CD14-positive monocyte (primary cell): Measurements from ENCODE around the gene INO80C. TPM values are rescaled to one million over a fixed set of nuclear protein-coding genes. Genes with fewer than 3 reads are reported as not detected.

Source experiments
- DNase-seq, 3 donors: peaks; one replicate each; pipeline ENCODE4 v3.0.0-alpha.2; 2011 to 2022
- H2AFZ ChIP-seq: 2 replicates; pipeline ENCODE4 v1.6.0; 2012; ENCODE audit warnings: mild to moderate bottlenecking, low read depth, low read length, inconsistent platforms; ENCODE audit not compliant: insufficient read depth, poor library complexity, severe bottlenecking
- H3K27ac ChIP-seq, 2 donors: 1 replicate in 1 of 2; 2 replicates in 1 of 2; pipeline ENCODE4 v1.5.1; 2012 to 2013; ENCODE audit warnings: low read length in 2 of 2, control low read depth in 1 of 2, inconsistent platforms in 1 of 2, low read depth in 1 of 2, mild to moderate bottlenecking in 1 of 2
- H3K27me3 ChIP-seq, 2 donors: one replicate each; pipeline versions ENCODE4 v1.6.0 to v1.6.1; 2011 to 2013; ENCODE audit warnings: low read length in 2 of 2; ENCODE audit not compliant: control insufficient read depth in 2 of 2, insufficient read depth in 2 of 2
- H3K36me3 ChIP-seq, 2 donors: replicated peaks in 1 of 2; 1 replicate in 1 of 2; 2 replicates in 1 of 2; pipeline versions ENCODE4 v1.5.1 to v1.6.1; 2012 to 2013; ENCODE audit warnings: low read length in 2 of 2, control low read depth in 1 of 2, inconsistent platforms in 1 of 2, mild to moderate bottlenecking in 1 of 2; ENCODE audit not compliant: insufficient read depth in 2 of 2, control insufficient read depth in 1 of 2
- H3K4me1 ChIP-seq, 2 donors: 1 replicate in 1 of 2; 2 replicates in 1 of 2; pipeline versions ENCODE4 v1.5.1 to v1.6.1; 2012 to 2013; ENCODE audit warnings: low read length in 2 of 2, control low read depth in 1 of 2, inconsistent platforms in 1 of 2, mild to moderate bottlenecking in 1 of 2, moderate library complexity in 1 of 2; ENCODE audit not compliant: insufficient read depth in 2 of 2, control insufficient read depth in 1 of 2
- H3K4me2 ChIP-seq: replicated peaks from 2 replicates; pipeline ENCODE3; 2012; ENCODE audit warnings: low read length, moderate library complexity, mild to moderate bottlenecking; ENCODE audit not compliant: poor library complexity, severe bottlenecking; ENCODE audit errors: extremely low read depth
- H3K4me3 ChIP-seq, 3 experiments: fragments of 200-600 bp in 1 of 3; sonication (generic) in 1 of 3; replicated peaks in 1 of 3; 1 replicate in 2 of 3; 2 replicates in 1 of 3; pipeline ENCODE4 v1.5.1; 2011 to 2013; ENCODE audit warnings: low read length in 3 of 3, mild to moderate bottlenecking in 3 of 3, control low read depth in 2 of 3, low read depth in 2 of 3, inconsistent platforms in 1 of 3, moderate library complexity in 1 of 3
- H3K79me2 ChIP-seq: 2 replicates; pipeline ENCODE4 v1.6.0; 2012; ENCODE audit warnings: mild to moderate bottlenecking, control low read depth, inconsistent platforms, low read length, moderate library complexity; ENCODE audit not compliant: insufficient read depth
- H3K9ac ChIP-seq: 2 replicates; pipeline ENCODE4 v1.6.0; 2017; ENCODE audit warnings: low read length, mild to moderate bottlenecking; ENCODE audit not compliant: insufficient read depth, poor library complexity, severe bottlenecking
- H3K9me3 ChIP-seq, 2 donors: replicated peaks in 1 of 2; 1 replicate in 1 of 2; 2 replicates in 1 of 2; pipeline versions ENCODE4 v1.5.1 to v1.6.1; 2012 to 2013; ENCODE audit warnings: low read length in 2 of 2, control low read depth in 1 of 2; ENCODE audit not compliant: control insufficient read depth in 1 of 2, insufficient read depth in 1 of 2
- H4K20me1 ChIP-seq: 2 replicates; pipeline ENCODE4 v1.6.0; 2012; ENCODE audit warnings: mild to moderate bottlenecking, low read length, control low read depth, moderate library complexity; ENCODE audit not compliant: insufficient read depth
- H3K27ac Mint-ChIP-seq, 7 donors: one replicate each; pipeline ENCODE4 v1.8.0; 2020; ENCODE audit warnings: mild to moderate bottlenecking in 7 of 7, mixed read lengths in 7 of 7, moderate library complexity in 6 of 7, inconsistent platforms in 2 of 7
- H3K27me3 Mint-ChIP-seq, 3 donors: one replicate each; pipeline ENCODE4 v1.8.0; 2021 to 2022; ENCODE audit warnings: low read depth in 3 of 3, mild to moderate bottlenecking in 3 of 3, mixed read lengths in 3 of 3, moderate library complexity in 3 of 3, inconsistent platforms in 1 of 3
- H3K36me3 Mint-ChIP-seq, 2 donors: one replicate each; pipeline ENCODE4 v1.8.0; 2020; ENCODE audit warnings: mixed read lengths in 2 of 2, inconsistent platforms in 1 of 2, mild to moderate bottlenecking in 1 of 2
- H3K4me1 Mint-ChIP-seq: one replicate; pipeline ENCODE4 v1.8.0; 2020; ENCODE audit warnings: mild to moderate bottlenecking, mixed read lengths
- H3K4me3 Mint-ChIP-seq, 2 donors: one replicate each; pipeline ENCODE4 v1.8.0; 2020; ENCODE audit warnings: mild to moderate bottlenecking in 2 of 2, mixed read lengths in 2 of 2, moderate library complexity in 1 of 2
- H3K9me3 Mint-ChIP-seq, 7 donors: one replicate each; pipeline ENCODE4 v1.8.0; 2020 to 2022; ENCODE audit warnings: mixed read lengths in 7 of 7, mild to moderate bottlenecking in 6 of 7, moderate library complexity in 6 of 7, inconsistent platforms in 2 of 7
- whole genome bisulfite sequencing: methylation state at CpG from one replicate; pipeline ENCODE4 v1.1.5; 2013; ENCODE audit warnings: missing lambda C conversion rate; ENCODE audit not compliant: insufficient coverage; 5-methylcytosine and 5-hydroxymethylcytosine counted together
- intact Hi-C, 2 donors: fragments of 100-400 bp; cut with micrococcal nuclease; formaldehyde crosslinking; loops; one replicate each; pipeline versions ENCODE4 v1.15.0 to v1.15.1; 2023
- polyA plus RNA-seq, 3 donors: library from polyadenylated mRNA; depleted of rRNA in 1 of 3; unstranded in 2 of 3; stranded (reverse) in 1 of 3; fragments of 300-500 nt in 2 of 3; fragments of >200 nt in 1 of 3; fragmentation: Illumina TruSeq in 2 of 3; gene quantifications; 1 replicate in 2 of 3; 2 replicates in 1 of 3; pipeline ENCODE4 v1.2.3, GENCODE V29; 2012 to 2021
- TF ChIP-seq, protein P1 (sequence below): fragments of 200-600 bp; IDR thresholded peaks from one replicate; pipeline ENCODE4 v1.8.0; 2022; ENCODE audit warnings: antibody characterized with exemption, mild to moderate bottlenecking

Gene INO80C
- polyA plus RNA-seq, 3 donors, result 17.7 to 27.9 (median 22.3) TPM

DNA sequence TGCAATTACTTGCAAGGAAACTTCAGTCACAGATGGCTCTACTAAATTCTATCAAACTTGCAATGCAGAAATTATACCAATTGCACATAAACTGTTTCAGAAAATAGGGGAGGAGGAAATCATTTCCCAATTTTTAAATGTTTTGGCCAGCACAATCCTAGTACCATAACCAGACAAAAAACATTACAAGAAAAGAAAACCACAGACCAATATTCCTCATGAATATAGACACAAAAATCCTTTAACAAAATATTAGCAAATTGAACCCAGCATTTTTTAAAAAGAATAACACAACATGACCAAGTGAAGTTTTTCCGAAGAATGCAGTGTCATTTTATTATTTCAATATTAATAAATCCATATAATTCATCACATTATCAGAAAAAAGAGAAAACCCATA is 45.8 kb downstream of the INO80C start:
- H3K4me2 ChIP-seq, result no peak overlapping the region
- H3K4me3 ChIP-seq, result no peak overlapping the region
- H3K36me3 ChIP-seq, result no peaks in the 10 kb centered on the region
- DNase-seq, result no peak
- no peak overlapping the region for H3K27ac ChIP-seq
- Mint-ChIP-seq H3K4me3 (no peak overlapping the region), H3K27ac (no peak overlapping the region), H3K27me3 (peaks cover 0 to 5% (median 0%) of the 10 kb centered on the region in 3 donors), H3K4me1 (no peaks in the 10 kb centered on the region), H3K9me3 (peaks cover 0 to 4% (median 0%) of the 10 kb centered on the region in 7 donors), H3K36me3 (no peaks in the 10 kb centered on the region)
- H3K4me1 ChIP-seq, result no peaks in the 10 kb centered on the region
- TF ChIP-seq, protein P1, sequence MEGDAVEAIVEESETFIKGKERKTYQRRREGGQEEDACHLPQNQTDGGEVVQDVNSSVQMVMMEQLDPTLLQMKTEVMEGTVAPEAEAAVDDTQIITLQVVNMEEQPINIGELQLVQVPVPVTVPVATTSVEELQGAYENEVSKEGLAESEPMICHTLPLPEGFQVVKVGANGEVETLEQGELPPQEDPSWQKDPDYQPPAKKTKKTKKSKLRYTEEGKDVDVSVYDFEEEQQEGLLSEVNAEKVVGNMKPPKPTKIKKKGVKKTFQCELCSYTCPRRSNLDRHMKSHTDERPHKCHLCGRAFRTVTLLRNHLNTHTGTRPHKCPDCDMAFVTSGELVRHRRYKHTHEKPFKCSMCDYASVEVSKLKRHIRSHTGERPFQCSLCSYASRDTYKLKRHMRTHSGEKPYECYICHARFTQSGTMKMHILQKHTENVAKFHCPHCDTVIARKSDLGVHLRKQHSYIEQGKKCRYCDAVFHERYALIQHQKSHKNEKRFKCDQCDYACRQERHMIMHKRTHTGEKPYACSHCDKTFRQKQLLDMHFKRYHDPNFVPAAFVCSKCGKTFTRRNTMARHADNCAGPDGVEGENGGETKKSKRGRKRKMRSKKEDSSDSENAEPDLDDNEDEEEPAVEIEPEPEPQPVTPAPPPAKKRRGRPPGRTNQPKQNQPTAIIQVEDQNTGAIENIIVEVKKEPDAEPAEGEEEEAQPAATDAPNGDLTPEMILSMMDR, result no peak
- no peaks in the 10 kb centered on the region for H4K20me1 ChIP-seq
- no peaks in the 10 kb centered on the region for H3K9me3 ChIP-seq
- WGBS, result no CpG with 5 or more reads among the region's 1 CpG
- intact Hi-C loops, result no loop called here
- no peak overlapping the region for H3K9ac ChIP-seq
- H3K79me2 ChIP-seq, result no peaks in the 10 kb centered on the region
- H3K27me3 ChIP-seq, result no peaks in the 10 kb centered on the region
- no peak overlapping the region for H2AFZ ChIP-seq

DNA sequence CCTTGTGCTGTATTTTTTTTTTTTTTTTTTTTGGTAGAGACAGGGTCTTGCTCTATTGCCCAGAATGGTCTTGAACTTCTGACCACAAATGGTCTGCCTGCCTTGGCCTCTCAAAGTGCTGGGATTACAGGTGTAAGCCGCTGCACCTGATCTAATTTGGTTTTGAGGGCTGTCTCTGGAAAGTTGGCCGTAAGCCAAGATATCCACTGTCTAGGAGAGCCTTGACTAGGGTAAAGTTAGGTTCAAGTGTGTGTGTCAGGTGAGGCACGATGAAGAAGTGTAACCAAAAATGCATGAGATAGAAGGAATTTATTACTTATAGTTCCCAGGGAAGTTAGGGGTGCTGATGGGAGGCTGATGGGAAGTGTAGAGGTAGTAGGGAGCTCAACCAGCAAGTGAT is 46.7 kb downstream of the INO80C start:
- Histone ChIP-seq H2AFZ (no peak overlapping the region), H3K27me3 (no peaks in the 10 kb centered on the region), H3K9me3 (no peaks in the 10 kb centered on the region), H3K4me2 (no peak overlapping the region), H4K20me1 (no peaks in the 10 kb centered on the region), H3K79me2 (no peaks in the 10 kb centered on the region), H3K36me3 (no peaks in the 10 kb centered on the region), H3K4me1 (no peaks in the 10 kb centered on the region), H3K9ac (no peak overlapping the region), H3K27ac (no peak overlapping the region), H3K4me3 (no peak overlapping the region)
- Mint-ChIP-seq H3K9me3 (peaks cover 0 to 4% (median 0%) of the 10 kb centered on the region in 7 donors), H3K4me1 (no peaks in the 10 kb centered on the region), H3K27me3 (peaks cover 0 to 5% (median 2%) of the 10 kb centered on the region in 3 donors), H3K27ac (no peak overlapping the region), H3K36me3 (no peaks in the 10 kb centered on the region), H3K4me3 (no peak overlapping the region)
- no peak for DNase-seq
- 100% methylated on average over 3 of the region's 3 CpGs for WGBS
- TF ChIP-seq, protein P1, result no peak
- intact Hi-C loops, result no loop called here
